Urothelium cell line (cell line): ENCODE data around the gene PSMD14.

Experiments
- DNase-seq: peaks from one replicate; pipeline ENCODE4 v3.0.0; 2011; ENCODE audit warnings: low spot score, mixed read lengths
- FAIRE-seq: peaks from 2 replicates; lab custom pipeline; 2011; peaks lifted over from hg19 to GRCh38; lab: Jason Lieb, UNC

PSMD14 gene

DNA sequence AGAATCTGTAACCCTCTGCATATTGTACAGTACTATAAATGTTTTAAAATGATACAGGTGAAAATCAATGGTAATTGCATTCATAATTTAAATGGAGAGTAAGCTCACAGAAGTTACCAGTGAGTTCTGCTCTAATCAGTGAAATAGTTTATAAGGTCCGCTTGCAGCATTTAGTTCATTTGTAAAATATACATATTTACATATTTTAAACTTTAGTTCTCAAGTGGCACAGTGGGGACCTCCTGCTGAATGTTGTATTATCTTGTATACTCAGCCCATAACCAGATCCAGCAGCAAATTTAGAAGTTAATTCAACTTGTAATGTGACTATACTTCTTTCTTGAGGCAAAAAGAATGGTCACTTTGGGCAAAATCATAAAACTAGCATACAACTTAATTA is 66.2 kb downstream of the PSMD14 start:
- no peak for DNase-seq
- FAIRE-seq, result no peak

DNA sequence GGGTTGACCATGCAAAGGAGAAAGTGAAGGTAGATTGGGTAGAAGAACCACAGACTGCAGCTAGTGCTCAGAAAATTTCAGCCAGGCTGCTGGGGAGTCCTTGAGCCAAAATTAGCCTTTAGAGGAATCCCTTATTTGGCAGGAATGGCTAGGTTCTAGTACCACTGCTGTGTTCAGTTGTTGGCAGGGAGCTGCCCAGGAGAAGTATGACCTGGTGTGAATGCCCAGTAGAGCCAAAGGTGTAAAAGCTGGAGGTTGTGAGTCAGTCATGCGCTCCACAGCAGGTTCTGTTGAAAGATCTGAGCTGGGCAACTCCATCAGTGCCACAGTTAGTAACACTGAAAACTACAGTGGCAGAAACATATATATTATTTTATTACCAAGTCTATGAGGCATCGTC is 71.5 kb downstream of the PSMD14 start:
- DNase-seq, result no peak
- FAIRE-seq, result no peak

DNA sequence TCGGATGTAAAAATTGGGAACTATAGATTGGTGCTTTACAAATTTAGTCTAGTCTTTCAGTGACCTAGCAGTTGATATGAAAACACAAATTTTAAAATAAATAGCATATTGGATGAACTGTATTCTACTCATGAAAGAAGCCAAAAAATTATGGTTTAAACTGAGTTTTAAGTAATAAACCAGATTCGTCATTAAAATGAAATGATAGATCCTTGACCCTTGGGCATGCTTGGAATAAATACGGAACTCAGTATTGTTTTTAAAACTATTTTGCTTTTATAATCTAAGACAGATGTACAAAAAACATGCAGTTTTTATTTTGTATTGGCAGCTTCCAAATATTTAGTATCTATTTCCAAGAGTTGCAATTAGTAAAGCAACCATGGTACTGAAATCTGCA is 73.3 kb downstream of the PSMD14 start:
- no peak for DNase-seq
- FAIRE-seq, result no peak

DNA sequence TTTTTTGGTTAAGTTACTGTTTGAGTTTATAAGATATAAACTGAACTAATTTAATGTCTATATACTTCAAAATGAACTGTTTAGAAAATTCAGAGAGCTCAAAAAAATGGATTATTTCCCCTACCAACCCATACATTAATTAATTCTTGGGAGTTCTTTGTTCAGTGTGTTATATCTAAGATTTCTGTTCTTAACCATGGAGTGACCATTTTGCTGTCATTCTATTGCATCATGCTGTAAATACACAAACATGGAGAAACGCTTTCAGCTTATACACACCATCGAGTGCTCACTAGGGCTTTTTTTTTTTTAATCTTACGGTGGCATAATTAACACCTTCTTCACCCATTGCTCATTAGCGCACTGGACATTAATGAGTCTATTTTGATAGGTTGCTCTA is 74.5 kb downstream of the PSMD14 start:
- DNase-seq (no peak), FAIRE-seq (no peak)

DNA sequence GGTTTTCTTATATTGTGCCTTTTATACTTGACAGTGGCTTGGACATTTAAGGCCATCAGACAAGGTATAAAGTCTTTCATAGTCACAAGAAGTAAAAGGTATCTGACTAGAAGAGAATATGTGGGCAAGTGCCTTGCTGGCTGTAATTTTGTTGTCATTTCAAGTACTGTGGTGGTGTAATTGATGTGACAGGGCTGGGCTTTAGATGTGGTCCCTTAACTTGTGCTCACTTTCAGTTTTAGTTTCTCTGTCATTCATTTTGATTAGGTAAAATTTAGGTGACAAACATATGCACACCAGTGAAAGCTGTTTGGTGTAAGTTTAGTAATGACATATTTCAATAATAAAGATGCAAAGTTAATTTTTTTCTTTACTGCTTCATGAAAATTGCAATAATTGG is 76.6 kb downstream of the PSMD14 start:
- DNase-seq (no peak), FAIRE-seq (no peak)

DNA sequence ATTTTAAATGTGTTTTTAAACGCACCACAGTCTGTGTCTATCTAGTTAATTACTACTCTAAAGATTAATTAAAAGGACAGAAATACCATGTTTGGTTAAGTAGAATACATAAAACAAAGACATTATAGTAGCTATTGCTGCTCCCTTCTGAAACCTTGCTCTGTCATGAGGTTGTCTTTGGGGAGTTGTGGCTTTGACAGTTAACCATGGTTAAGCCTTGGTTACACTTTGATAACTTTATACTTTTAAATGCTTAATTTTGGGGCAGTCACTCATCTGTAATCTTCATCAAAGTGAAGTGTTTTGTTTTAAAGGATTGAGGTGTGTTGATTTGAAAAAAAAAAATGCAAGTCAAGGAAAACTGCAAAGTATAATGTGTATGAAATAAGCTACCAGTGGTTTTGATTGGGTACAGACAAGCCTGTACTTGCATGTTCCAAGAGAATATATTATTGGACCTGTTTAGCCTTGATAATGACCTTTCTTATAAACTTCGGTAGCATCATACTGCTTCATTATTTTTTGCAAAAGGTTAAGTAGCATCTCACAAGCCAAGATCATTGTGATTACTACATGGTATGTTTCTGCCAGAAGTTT is 78.1 kb downstream of the PSMD14 start:
- DNase-seq, result no peak
- no peak for FAIRE-seq

DNA sequence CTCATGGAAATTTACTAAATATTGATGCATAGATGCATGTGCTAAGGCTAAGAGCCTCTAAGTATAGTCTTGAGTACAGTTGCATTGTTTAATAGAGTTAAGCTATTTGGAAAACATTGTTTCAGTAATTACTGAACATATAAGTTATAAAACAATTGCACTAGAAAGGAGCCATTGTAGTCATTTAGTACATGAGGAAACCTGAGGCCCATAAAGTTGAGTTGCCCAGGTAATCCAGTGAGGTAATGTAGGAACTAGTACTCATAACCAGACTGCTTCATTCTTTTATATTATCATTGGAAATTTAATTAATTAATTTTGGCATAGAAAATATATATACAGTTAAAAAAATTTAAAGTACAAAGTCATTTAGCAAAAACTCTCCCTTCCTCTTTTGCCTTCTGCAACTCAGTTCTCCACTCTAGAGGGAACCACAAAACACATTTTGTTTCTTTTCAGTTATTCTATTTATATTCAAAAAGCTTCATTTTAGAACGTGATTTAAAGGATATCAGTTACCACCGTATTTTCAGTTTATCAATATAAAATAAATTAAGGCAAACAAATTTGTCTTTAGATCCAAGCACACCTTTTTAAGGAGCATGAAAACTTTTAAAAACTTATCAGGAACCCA is 80.0 kb downstream of the PSMD14 start:
- FAIRE-seq (no peak), DNase-seq (no peak)

DNA sequence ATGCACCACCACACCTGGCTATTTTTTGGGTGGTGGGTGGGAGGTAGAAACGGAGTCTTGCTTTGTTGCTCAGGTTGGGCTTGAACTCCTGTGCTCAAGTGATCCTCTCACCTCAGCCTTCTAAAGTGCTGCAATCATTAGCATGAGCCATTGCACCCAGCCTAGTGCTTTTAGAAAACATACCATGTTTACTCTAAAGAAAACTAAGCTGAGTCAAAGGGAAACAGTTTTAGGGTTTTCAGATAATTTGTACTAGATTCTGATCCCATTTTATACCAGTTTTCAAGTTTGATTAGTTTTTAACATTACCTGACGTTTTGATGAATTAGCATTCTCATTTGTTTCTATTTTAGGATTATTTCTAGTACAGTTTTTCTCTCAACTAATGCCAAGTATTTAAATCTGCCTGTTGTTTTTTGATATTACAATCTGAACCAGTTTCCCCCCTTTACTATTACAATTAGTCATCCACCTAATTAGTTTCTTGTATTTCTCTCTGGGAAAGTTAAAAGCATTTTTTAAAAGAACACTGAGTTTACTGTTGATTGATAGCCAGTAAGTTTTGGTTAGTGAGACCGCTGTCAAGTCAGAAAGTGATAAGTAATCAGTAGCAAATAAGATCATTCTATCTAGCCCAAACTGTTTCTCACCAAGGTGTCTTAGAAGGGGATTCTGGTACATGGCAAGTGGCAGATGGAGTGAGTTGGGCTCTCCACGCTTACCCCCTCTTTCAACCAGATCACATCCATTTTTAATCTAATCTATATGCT is 83.7 kb downstream of the PSMD14 start:
- FAIRE-seq, result no peak
- no peak for DNase-seq

DNA sequence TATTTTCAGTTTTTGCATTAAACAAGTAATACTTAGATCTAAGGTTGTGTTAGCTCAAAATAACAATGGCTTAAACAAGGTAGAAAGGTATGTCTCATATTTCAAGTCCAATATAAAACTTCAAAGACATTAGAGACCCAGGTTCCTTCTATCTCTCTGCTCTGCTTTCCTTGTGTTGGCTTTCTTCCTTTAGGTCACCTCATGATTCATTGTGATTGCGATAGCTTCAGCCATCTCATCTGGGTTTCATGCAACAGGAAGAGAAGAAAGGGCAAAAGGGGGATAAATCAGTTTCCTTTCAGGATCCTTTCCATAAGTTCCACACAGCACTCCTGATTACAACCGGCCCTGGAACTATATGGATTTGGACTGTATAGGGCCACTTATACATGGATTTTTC is 91.9 kb downstream of the PSMD14 start:
- FAIRE-seq (no peak), DNase-seq (no peak)

DNA sequence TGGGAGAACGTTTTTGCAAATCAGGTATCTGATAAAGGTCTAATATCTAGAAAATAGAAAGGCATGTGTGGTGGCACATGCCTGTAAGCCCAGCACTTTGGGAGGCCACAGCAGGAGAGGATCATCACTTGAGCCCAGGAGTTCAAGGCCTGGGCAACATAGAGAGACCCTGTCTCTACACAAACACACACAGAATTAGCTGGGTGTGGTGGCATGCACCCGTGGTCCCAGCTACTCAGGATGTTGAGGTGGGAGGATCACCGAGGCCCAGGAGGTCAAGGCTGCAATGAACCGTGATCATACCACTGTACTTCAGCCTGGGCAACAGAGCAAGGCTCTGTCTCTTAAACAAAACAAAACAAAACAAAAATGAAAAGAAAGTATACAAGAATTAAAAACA is 94.1 kb downstream of the PSMD14 start:
- no peak for FAIRE-seq
- DNase-seq, result no peak

DNA sequence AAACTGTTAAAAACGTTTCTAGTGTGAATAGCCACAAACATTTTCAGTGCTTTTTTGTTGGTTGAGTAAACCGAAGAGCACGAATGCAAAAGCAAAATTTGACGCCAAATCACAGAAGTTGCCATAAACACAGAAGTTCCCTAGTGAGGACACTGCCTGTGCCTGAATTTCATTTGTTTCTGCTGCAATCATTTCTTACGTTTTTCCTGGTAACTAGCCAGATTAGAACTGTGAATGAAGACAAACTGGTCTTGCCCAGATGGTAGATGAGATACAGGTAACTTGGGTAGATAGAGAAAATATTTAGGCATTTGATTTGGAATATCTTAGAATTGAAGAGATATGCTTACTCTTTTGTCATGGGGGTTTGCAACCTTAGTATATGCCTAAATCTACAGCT is 98.1 kb downstream of the PSMD14 start:
- FAIRE-seq (no peak), DNase-seq (no peak)

DNA sequence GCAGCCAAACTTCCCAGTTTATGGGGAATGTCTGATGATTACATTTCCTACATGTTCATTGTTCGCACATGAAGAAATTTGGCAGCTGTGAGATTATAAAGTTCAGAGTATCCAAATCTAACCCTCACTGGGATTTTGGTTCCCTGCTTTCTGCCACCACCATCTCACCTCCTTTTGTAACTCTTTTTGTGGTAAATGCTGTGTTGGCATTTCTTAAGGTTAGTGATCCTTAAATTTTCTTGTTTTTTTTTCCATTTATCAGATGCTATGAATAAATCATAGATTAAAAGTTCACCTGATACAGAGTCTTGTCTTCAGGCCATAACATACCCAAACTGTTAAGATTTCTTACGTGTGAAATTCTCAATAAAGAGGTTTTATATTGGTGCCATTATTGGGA is 99.4 kb downstream of the PSMD14 start:
- FAIRE-seq, result no peak

DNA sequence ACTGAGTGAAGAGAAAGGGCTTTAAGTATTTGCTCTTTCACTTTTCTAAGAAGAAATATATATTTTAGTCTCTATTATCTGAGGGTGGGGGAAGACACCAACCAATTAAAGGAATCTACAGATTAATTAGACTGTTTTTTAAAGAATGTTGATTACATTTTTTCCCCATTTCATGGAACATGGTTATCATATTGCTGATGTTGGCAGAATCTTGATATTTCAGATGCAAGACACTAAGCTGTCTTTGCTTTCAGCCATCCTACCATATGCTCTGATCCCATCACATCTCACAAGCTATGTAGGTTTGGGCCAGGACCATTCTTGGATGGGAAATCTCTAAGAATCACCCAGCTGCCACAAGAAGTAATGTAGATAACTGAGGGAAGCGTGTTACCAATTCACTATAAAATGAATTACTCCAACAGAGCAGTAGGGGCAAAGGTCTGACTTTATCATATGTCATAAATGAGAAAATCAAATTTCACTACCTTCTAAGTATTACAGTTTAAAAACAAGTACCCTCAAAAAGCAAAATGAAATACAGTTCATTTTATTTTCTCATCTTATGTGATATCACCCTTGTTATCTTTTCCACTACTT is 101.2 kb downstream of the PSMD14 start:
- DNase-seq (no peak), FAIRE-seq (no peak)

More for the DNA sequence above, 99.4 kb downstream of the PSMD14 start:
- DNase-seq, result no peak

DNA sequence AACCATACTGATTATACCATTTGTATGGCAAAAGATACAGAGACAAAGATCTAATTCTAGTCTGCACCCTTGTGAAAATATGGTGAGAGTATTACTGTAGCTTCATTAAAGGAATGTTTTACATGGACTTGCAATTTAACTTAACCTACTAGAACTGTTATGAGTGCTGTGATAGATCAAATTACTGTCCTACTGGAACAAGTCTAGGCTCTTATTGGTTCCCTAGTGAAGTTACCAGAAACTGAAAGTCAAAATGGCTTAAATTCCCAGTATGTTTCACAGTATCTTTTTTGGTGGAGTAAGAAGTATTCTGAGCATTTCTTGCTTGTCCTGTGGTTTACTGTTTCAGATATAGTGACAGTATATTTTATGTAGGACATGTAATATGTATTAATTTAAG is 104.1 kb downstream of the PSMD14 start:
- no peak for FAIRE-seq

DNA sequence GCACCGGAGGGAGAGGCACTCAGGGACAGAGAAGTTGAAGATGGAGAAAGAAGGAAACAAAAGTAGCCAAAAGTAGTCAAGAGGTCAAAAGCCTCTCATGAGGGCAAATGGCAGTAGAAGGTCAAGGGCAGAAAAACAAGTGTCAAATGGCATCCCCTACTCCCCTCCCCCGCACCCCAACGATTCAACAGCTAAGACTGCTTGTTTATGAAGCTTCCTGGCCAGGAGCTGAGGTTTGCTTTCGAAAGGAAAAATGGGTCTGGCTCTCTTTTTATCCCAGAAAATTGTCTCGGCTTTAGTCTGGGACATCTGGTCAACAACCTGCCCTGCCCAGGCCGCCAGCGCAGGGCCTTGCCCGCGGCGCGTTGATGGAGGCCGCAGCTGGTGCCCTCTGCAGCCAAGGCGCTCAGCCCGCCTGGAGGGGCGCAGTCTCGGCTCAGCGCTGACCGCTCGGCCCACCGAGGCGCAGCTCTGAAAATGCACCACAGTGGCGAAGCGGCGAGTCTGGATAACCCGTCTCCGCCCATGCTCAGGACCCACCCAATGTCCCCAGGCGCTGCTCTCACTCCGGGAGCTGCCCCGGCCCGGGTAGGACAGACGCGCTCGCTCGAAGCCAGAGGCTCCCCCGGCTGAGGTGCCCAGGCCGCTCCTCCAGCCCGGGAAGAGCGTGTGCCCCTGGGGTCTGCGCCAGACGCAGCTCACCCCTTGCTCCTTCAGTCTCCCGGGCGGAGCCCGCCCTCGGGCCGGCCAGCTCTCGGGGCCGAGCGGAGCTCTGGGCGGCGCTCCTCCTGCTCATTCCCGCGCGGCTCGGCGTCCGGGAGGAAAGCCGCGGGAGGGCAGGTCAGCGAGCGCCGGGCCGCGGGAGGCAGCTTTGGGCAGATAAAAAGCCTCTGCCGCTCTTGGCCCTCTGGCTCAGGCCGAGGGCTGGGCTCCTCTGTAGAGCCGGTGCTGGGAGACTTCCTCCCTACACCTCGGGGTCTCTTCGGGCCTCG is 106.1 kb downstream of the PSMD14 start:
- DNase-seq (no peak), FAIRE-seq (no peak)

More for the DNA sequence above, 104.1 kb downstream of the PSMD14 start:
- no peak for DNase-seq

DNA sequence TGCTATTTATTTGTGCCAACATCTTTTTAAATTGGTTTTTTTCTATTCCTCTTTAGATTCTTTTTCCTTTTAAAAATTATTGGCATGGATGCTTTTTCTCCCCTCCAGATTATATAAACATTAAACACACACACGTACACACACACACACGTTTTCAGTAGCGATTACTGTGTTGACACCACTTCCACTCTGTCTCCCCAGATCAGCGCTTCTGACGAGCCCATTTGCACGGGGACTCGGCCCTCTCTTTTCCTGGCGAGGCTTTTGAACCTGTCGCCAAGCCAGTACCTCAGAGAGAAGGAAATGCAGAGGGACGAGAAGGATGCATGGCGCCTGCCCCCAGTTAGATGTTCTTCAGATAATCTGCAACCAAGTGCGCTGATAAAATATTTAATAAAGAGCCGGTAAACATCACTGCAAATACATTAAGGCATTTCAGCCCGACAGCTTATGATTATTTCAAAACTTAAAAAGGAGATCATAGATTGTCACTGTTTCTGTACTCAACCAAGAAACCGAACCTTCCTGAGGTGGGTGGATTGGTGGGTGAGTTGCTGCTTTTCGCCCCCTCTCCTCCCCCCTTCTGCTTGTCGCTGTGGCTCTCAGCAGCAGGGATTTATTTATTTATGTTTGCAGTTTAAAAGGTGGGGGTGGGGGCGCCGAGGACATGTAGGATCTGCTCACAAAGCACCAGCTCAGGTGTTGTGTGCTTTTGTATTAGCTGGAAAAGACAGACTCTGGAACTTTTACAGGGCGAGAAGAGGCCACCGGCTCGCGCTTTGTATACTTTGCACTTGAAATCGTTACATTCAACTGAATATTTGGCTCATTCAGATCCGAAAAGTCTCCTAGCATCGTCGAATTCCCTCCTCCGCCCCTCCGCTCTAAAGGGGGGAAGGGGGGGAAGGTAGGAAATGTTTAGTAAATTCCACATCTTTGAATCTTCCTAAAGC is 107.1 kb downstream of the PSMD14 start:
- FAIRE-seq (no peak), DNase-seq (no peak)

DNA sequence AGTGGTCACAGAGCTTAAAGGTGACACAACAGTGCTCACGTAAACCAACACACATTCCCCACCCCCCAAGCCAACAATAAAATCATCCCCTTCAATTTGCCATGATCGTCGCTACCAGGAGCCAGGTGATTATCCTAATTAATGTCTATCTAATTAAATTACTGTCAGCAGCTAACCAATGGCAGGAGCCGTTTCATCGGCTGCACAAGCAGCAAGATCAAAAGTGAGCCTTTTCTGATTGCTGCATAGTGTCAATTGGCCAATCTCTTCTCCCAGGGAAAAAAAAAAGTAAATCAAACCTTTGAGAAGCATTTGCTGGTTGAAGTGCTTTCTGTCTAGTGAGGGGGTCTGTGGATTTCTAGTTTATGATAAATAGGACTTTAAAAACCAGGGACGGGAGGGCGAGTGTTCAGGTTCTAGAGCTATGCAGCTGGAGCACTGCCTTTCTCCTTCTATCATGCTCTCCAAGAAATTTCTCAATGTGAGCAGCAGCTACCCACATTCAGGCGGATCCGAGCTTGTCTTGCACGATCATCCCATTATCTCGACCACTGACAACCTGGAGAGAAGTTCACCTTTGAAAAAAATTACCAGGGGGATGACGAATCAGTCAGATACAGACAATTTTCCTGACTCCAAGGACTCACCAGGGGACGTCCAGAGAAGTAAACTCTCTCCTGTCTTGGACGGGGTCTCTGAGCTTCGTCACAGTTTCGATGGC is 107.9 kb downstream of the PSMD14 start, which contains the start of gene TBR1:
Gene TBR1, plus strand, starts transcription at position 311 of the 721 bp plus-strand sequence. Its CDS starts 114 bp downstream, at position 425.
- FAIRE-seq, result no peak
- no peak for DNase-seq

DNA sequence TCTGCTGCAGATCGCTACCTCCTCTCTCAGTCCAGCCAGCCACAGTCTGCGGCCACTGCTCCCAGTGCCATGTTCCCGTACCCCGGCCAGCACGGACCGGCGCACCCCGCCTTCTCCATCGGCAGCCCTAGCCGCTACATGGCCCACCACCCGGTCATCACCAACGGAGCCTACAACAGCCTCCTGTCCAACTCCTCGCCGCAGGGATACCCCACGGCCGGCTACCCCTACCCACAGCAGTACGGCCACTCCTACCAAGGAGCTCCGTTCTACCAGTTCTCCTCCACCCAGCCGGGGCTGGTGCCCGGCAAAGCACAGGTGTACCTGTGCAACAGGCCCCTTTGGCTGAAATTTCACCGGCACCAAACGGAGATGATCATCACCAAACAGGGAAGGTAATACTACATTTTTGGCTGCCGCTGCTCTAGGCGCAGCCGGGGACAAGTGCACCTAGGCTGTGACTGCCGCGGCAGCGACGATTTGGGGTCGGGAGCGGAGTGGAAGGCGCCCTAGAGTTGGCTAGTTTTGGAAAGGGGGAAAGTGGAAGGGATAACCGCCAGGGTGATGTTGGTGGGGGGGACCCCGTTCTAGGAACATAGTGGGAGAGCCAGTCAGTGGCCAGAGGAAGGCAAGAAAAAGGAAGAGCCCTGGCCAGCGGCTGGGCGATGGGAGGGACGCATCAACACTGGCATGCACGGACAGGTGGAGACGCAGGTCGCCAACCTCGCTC is 108.6 kb downstream of the PSMD14 start:
- FAIRE-seq (no peak), DNase-seq (no peak)
